GM23338 (cell line): Measurements from ENCODE around the gene DNAJB6. TPM values are rescaled to one million over a fixed set of nuclear protein-coding genes. Genes with fewer than 3 reads are reported as not detected.

Experiments used
- ATAC-seq: fragments of 200-7000 bp; cut with Tn5 transposase; 3 replicates; pipeline ENCODE4 v1.9.1; 2020
- DNase-seq: peaks from one replicate; pipeline ENCODE4 v3.0.0-alpha.2; 2015; ENCODE audit warnings: low spot score
- H2AFZ ChIP-seq: fragments of 200-600 bp; sonication (generic); 2 replicates; pipeline ENCODE4 v1.8.0; 2016; ENCODE audit warnings: antibody characterized with exemption, mild to moderate bottlenecking, moderate library complexity
- H3F3A ChIP-seq: fragments of 200-600 bp; sonication (generic); replicated peaks from 2 replicates; pipeline ENCODE4 v1.8.0; 2017; ENCODE audit warnings: antibody characterized with exemption, mixed run types, low read depth
- H3K27ac ChIP-seq: fragments of 200-600 bp; sonication (generic); 2 replicates; pipeline ENCODE4 v1.6.1; 2016; ENCODE audit warnings: low read depth
- H3K27me3 ChIP-seq: fragments of 200-600 bp; sonication (generic); 2 replicates; pipeline ENCODE4 v1.8.0; 2016; ENCODE audit warnings: mild to moderate bottlenecking, mixed run types, moderate library complexity; ENCODE audit not compliant: insufficient read depth
- H3K36me3 ChIP-seq: fragments of 200-600 bp; sonication (generic); 2 replicates; pipeline ENCODE4 v1.8.0; 2016; ENCODE audit warnings: mild to moderate bottlenecking; ENCODE audit not compliant: insufficient read depth
- H3K4me1 ChIP-seq: fragments of 200-600 bp; sonication (generic); 2 replicates; pipeline ENCODE4 v1.8.0; 2016; ENCODE audit warnings: mild to moderate bottlenecking, moderate library complexity; ENCODE audit not compliant: insufficient read depth
- H3K4me2 ChIP-seq: fragments of 200-600 bp; sonication (generic); 2 replicates; pipeline ENCODE4 v1.7.1; 2017; ENCODE audit warnings: mixed run types
- H3K4me3 ChIP-seq: fragments of 200-600 bp; sonication (generic); 2 replicates; pipeline ENCODE4 v1.6.1; 2016; ENCODE audit warnings: mixed run types
- H3K79me2 ChIP-seq: fragments of 200-600 bp; sonication (generic); replicated peaks from 2 replicates; pipeline ENCODE4 v1.8.0; 2017; ENCODE audit warnings: mild to moderate bottlenecking; ENCODE audit not compliant: insufficient read depth
- H3K9me2 ChIP-seq: fragments of 200-600 bp; sonication (generic); 2 replicates; pipeline ENCODE4 v1.8.0; 2017; ENCODE audit not compliant: insufficient read depth
- H4K20me1 ChIP-seq: fragments of 200-600 bp; sonication (generic); replicated peaks from 2 replicates; pipeline ENCODE4 v1.8.0; 2017; ENCODE audit warnings: mild to moderate bottlenecking; ENCODE audit not compliant: insufficient read depth
- H3K27ac Mint-ChIP-seq: 2 replicates; pipeline ENCODE4 v1.8.0; 2020; ENCODE audit warnings: inconsistent platforms, mild to moderate bottlenecking, moderate library complexity, mixed read lengths
- H3K27me3 Mint-ChIP-seq: 3 replicates; pipeline ENCODE4 v1.8.0; 2022; ENCODE audit warnings: low read depth, mild to moderate bottlenecking, moderate library complexity, mixed read lengths, inconsistent platforms; ENCODE audit not compliant: insufficient read depth, poor library complexity
- H3K36me3 Mint-ChIP-seq: 3 replicates; pipeline ENCODE4 v1.8.0; 2021; ENCODE audit warnings: low read depth, mild to moderate bottlenecking, inconsistent platforms, moderate library complexity, mixed read lengths
- H3K4me1 Mint-ChIP-seq: 3 replicates; pipeline ENCODE4 v1.8.0; 2020; ENCODE audit warnings: mild to moderate bottlenecking, inconsistent platforms, mixed read lengths
- H3K4me3 Mint-ChIP-seq: 3 replicates; pipeline ENCODE4 v1.8.0; 2021; ENCODE audit warnings: moderate library complexity, mild to moderate bottlenecking, inconsistent platforms, mixed read lengths
- H3K9me3 Mint-ChIP-seq: 3 replicates; pipeline ENCODE4 v1.8.0; 2020; ENCODE audit warnings: moderate library complexity, mild to moderate bottlenecking, inconsistent platforms, mixed read lengths
- CREB1 ChIP-seq: fragments of 250-450 bp; sonication (Bioruptor Pico); IDR thresholded peaks from 2 replicates; pipeline ENCODE4 v1.5.0; 2020; ENCODE audit warnings: low read depth, mild to moderate bottlenecking, moderate library complexity
- EZH2 ChIP-seq: fragments of 200-600 bp; sonication (generic); IDR thresholded peaks from one replicate; pipeline ENCODE4 v1.8.0; 2017; ENCODE audit warnings: antibody characterized with exemption, mild to moderate bottlenecking, low read depth; ENCODE audit not compliant: unreplicated experiment
- EZH2phosphoT487 ChIP-seq: fragments of 200-600 bp; sonication (generic); IDR thresholded peaks from one replicate; pipeline ENCODE4 v1.8.1; 2018; ENCODE audit warnings: antibody characterized with exemption; ENCODE audit not compliant: unreplicated experiment
- JUNB ChIP-seq: IDR thresholded peaks from one replicate; pipeline ENCODE4 v1.6.1; 2016; ENCODE audit warnings: antibody characterized with exemption; ENCODE audit not compliant: unreplicated experiment
- POLR2AphosphoS5 ChIP-seq: IDR thresholded peaks from 2 replicates; pipeline ENCODE4 v1.6.1; 2016; ENCODE audit warnings: antibody characterized with exemption, low read depth
- STAT1 ChIP-seq: IDR thresholded peaks from one replicate; pipeline ENCODE4 v1.6.1; 2016; ENCODE audit warnings: antibody characterized with exemption; ENCODE audit not compliant: unreplicated experiment
- ZNF331 ChIP-seq: fragments of 250-450 bp; sonication (Bioruptor Pico); IDR thresholded peaks from 2 replicates; pipeline ENCODE4 v1.5.0; 2020; ENCODE audit warnings: low read depth, mild to moderate bottlenecking, moderate library complexity
- polyA plus RNA-seq: library from polyadenylated mRNA; unstranded; fragments of >200 nt; fragmentation: Nextera tagmentation; extraction: Ambion mirVana; gene quantifications from 2 replicates; pipeline ENCODE4 v1.2.1, GENCODE V29; 2016
- total RNA-seq: library from RNA; depleted of rRNA; stranded (reverse); fragments of >200 nt; shearing (Covaris generic); gene quantifications from 2 replicates; pipeline ENCODE4 v1.2.3, GENCODE V29; 2014
- TF ChIP-seq, protein P1 (sequence below): IDR thresholded peaks from one replicate; pipeline ENCODE4 v1.6.1; 2018; ENCODE audit warnings: antibody characterized with exemption; ENCODE audit not compliant: unreplicated experiment
- TF ChIP-seq, protein P2 (sequence below): IDR thresholded peaks from 2 replicates; pipeline ENCODE4 v1.6.1; 2016; ENCODE audit warnings: antibody characterized with exemption
- TF ChIP-seq, protein P3 (sequence below), 2 experiments: fragments of 200-600 bp in 1 of 2; sonication (generic) in 1 of 2; conservative IDR thresholded peaks; 2 replicates each; pipeline versions ENCODE4 v1.5.1 to v1.6.1; 2016 to 2017; ENCODE audit warnings: antibody characterized with exemption in 2 of 2, low read depth in 2 of 2, mild to moderate bottlenecking in 2 of 2, moderate library complexity in 1 of 2

DNAJB6 gene
- total and polyA plus RNA-seq, 2 experiments from 2014 or later, result 308 to 322 TPM

DNA sequence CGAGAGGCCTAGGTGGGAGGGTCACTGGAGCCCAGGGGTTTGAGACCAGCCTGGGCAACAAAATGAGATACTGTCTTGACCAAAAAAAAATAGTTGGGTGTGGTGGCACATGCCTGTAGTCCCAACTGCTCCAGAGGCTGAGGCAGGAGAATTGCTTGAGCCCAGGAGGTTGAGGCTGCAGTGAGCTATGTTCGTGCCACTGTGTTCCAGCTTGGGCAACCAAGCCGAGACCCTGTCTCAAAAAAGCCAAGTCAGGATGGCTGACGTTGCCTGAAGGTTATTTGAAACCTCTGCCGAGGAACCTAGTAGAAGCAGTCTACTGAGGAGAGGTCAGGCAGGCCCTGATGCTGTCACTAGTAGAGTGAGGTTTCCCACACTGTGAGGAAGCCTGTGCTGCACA lies 22.8 kb downstream of the DNAJB6 start (continued):
- TF ChIP-seq, protein P1, sequence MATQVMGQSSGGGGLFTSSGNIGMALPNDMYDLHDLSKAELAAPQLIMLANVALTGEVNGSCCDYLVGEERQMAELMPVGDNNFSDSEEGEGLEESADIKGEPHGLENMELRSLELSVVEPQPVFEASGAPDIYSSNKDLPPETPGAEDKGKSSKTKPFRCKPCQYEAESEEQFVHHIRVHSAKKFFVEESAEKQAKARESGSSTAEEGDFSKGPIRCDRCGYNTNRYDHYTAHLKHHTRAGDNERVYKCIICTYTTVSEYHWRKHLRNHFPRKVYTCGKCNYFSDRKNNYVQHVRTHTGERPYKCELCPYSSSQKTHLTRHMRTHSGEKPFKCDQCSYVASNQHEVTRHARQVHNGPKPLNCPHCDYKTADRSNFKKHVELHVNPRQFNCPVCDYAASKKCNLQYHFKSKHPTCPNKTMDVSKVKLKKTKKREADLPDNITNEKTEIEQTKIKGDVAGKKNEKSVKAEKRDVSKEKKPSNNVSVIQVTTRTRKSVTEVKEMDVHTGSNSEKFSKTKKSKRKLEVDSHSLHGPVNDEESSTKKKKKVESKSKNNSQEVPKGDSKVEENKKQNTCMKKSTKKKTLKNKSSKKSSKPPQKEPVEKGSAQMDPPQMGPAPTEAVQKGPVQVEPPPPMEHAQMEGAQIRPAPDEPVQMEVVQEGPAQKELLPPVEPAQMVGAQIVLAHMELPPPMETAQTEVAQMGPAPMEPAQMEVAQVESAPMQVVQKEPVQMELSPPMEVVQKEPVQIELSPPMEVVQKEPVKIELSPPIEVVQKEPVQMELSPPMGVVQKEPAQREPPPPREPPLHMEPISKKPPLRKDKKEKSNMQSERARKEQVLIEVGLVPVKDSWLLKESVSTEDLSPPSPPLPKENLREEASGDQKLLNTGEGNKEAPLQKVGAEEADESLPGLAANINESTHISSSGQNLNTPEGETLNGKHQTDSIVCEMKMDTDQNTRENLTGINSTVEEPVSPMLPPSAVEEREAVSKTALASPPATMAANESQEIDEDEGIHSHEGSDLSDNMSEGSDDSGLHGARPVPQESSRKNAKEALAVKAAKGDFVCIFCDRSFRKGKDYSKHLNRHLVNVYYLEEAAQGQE, result no peak
- no peak for TF ChIP-seq STAT1
- no peak for TF ChIP-seq JUNB
- no peak for TF ChIP-seq EZH2phosphoT487
- TF ChIP-seq, protein P2, sequence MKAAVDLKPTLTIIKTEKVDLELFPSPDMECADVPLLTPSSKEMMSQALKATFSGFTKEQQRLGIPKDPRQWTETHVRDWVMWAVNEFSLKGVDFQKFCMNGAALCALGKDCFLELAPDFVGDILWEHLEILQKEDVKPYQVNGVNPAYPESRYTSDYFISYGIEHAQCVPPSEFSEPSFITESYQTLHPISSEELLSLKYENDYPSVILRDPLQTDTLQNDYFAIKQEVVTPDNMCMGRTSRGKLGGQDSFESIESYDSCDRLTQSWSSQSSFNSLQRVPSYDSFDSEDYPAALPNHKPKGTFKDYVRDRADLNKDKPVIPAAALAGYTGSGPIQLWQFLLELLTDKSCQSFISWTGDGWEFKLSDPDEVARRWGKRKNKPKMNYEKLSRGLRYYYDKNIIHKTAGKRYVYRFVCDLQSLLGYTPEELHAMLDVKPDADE, result no peak
- no peak for TF ChIP-seq EZH2
- no peak for TF ChIP-seq ZNF331 (CRISPR knock-in tag)
- no peak for TF ChIP-seq POLR2AphosphoS5
- no peak for TF ChIP-seq CREB1
- TF ChIP-seq, protein P3, sequence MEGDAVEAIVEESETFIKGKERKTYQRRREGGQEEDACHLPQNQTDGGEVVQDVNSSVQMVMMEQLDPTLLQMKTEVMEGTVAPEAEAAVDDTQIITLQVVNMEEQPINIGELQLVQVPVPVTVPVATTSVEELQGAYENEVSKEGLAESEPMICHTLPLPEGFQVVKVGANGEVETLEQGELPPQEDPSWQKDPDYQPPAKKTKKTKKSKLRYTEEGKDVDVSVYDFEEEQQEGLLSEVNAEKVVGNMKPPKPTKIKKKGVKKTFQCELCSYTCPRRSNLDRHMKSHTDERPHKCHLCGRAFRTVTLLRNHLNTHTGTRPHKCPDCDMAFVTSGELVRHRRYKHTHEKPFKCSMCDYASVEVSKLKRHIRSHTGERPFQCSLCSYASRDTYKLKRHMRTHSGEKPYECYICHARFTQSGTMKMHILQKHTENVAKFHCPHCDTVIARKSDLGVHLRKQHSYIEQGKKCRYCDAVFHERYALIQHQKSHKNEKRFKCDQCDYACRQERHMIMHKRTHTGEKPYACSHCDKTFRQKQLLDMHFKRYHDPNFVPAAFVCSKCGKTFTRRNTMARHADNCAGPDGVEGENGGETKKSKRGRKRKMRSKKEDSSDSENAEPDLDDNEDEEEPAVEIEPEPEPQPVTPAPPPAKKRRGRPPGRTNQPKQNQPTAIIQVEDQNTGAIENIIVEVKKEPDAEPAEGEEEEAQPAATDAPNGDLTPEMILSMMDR (conservative IDR thresholded peaks at IDR 0.05; ENCODE audit: low read depth in 2 of 2), result no peak

DNA sequence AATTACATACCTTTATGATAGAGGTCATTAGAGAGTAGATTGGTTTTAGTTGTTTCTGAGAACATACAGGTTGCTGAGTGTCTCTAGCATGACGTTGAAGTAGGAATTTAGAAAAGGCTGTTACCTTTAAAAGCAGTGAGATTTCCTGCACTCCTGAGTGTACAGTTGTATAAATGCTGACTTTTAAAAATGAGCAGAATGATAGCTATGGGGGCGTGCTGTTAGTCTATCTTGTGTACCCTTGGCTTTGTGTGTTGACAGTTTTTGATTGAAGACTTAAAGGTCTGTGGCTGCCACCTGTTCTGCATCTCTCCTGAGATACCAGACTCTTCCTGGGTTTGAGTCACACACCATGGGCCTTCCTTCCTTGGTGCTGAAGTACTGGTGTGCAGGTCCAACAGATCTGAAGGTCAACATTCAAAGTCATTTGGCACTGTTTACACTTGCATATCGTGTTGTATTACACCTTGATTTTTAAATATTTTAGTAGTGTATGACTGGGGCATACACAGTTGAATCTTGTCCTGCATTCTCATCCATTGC lies 23.8 kb downstream of the DNAJB6 start:
- no peak overlapping the region for H3K4me3 ChIP-seq
- H3K27me3 Mint-ChIP-seq, result peaks cover 11% of the 10 kb centered on the region
- peaks cover 88% of the 10 kb centered on the region for H3K36me3 Mint-ChIP-seq
- no peak for DNase-seq
- no peak overlapping the region for H3K27ac Mint-ChIP-seq
- H3K4me1 Mint-ChIP-seq, result peaks cover 54% of the 10 kb centered on the region
- no peaks in the 10 kb centered on the region for H3K27me3 ChIP-seq
- peaks cover 61% of the 10 kb centered on the region for H3K36me3 ChIP-seq
- no peak for ATAC-seq
- peaks cover 95% of the 10 kb centered on the region for H4K20me1 ChIP-seq
- no peak overlapping the region for H3K4me2 ChIP-seq
- H3K4me3 Mint-ChIP-seq, result no peak overlapping the region
- 0 out of 2 replicates have a peak overlapping the region, but pooled peaks have one; percentile 27 for H3K27ac ChIP-seq
- H3K9me2 ChIP-seq, result no peaks in the 10 kb centered on the region
- H3K9me3 Mint-ChIP-seq, result no peaks in the 10 kb centered on the region
- H3F3A ChIP-seq, result peaks cover 63% of the 10 kb centered on the region
- H3K79me2 ChIP-seq, result peaks cover 100% of the 10 kb centered on the region
- H3K4me1 ChIP-seq, result peaks cover 61% of the 10 kb centered on the region
- no peak overlapping the region for H2AFZ ChIP-seq
- TF ChIP-seq, protein P3 (conservative IDR thresholded peaks at IDR 0.05; ENCODE audit: low read depth in 2 of 2), result no peak
- TF ChIP-seq, protein P1, result no peak
- no peak for TF ChIP-seq ZNF331 (CRISPR knock-in tag)
